HG02981 (cell line): ENCODE results near the gene AP3S1.
"Not testable (repeated sequence)": the region's sequence is repeated elsewhere in the genome, so short reads cannot be mapped to it uniquely, and the experiment has no call there.

Experiments
- ATAC-seq: cut with Tn5 transposase; IDR thresholded peaks from one replicate; pipeline ENCODE4 v1.9.1; 2021; ENCODE audit warnings: mild to moderate bottlenecking, moderate library complexity; ENCODE audit not compliant: unreplicated experiment

AP3S1 gene

GRCh38 chr5:115869256-115869795, 27.6 kb downstream of the AP3S1 start:
- no peak for ATAC-seq

- no peak for ATAC-seq
Measured at GRCh38 chr5:115872447-115872846, 30.7 kb downstream of the AP3S1 start.

GRCh38 chr5:115873392-115873791, 31.7 kb downstream of the AP3S1 start:
- no peak for ATAC-seq

- no peak for ATAC-seq
Measured at GRCh38 chr5:115875447-115875846, 33.7 kb downstream of the AP3S1 start.

- not testable (repeated sequence) for ATAC-seq
Measured at GRCh38 chr5:115877342-115877741, 35.6 kb downstream of the AP3S1 start.

- ATAC-seq = not testable (repeated sequence)
Measured at GRCh38 chr5:115882434-115882833, 40.7 kb downstream of the AP3S1 start.

GRCh38 chr5:115884704-115885103, 43.0 kb downstream of the AP3S1 start:
- no peak for ATAC-seq

- ATAC-seq = not testable (repeated sequence)
Measured at GRCh38 chr5:115885208-115885607, 43.5 kb downstream of the AP3S1 start.

GRCh38 chr5:115888027-115888426, 46.3 kb downstream of the AP3S1 start:
- no peak for ATAC-seq

GRCh38 chr5:115892021-115892420, 50.3 kb downstream of the AP3S1 start:
- ATAC-seq = no peak

GRCh38 chr5:115894342-115894741, 52.6 kb downstream of the AP3S1 start:
- no peak for ATAC-seq

- no peak for ATAC-seq
Measured at GRCh38 chr5:115895821-115896220, 54.1 kb downstream of the AP3S1 start.

- ATAC-seq = no peak
Measured at GRCh38 chr5:115898656-115899055, 56.9 kb downstream of the AP3S1 start.

- ATAC-seq = no peak
Measured at GRCh38 chr5:115907177-115907576, 65.4 kb downstream of the AP3S1 start.

- ATAC-seq = not testable (repeated sequence)
Measured at GRCh38 chr5:115913623-115914400, 72.1 kb downstream of the AP3S1 start.

- no peak for ATAC-seq
Measured at GRCh38 chr5:115920171-115920725, 78.5 kb downstream of the AP3S1 start.

GRCh38 chr5:115928578-115929407, 87.1 kb downstream of the AP3S1 start:
- not testable (repeated sequence) for ATAC-seq

GRCh38 chr5:115930171-115930570, 88.4 kb downstream of the AP3S1 start:
- not testable (repeated sequence) for ATAC-seq

- no peak for ATAC-seq
Measured at GRCh38 chr5:115930630-115931337, 89.0 kb downstream of the AP3S1 start.

GRCh38 chr5:115932991-115933390, 91.3 kb downstream of the AP3S1 start:
- ATAC-seq = no peak
